Loucy (cell line): ENCODE data around the gene SEZ6.

Source experiments
- H2AFZ ChIP-seq: fragments of 200-600 bp; sonication (generic); 2 replicates; pipeline ENCODE4 v1.6.0; 2016; ENCODE audit warnings: antibody characterized with exemption, mild to moderate bottlenecking, low read length, moderate library complexity
- H3F3A ChIP-seq: fragments of 200-600 bp; 2 replicates; pipeline ENCODE4 v1.6.0; 2016; ENCODE audit warnings: antibody characterized with exemption, low read depth, mild to moderate bottlenecking
- H3K27me3 ChIP-seq: fragments of 200-600 bp; sonication (generic); 2 replicates; pipeline ENCODE4 v1.6.1; 2014; ENCODE audit warnings: low read length, mild to moderate bottlenecking; ENCODE audit not compliant: insufficient read depth, poor library complexity, severe bottlenecking
- H3K36me3 ChIP-seq: fragments of 200-600 bp; sonication (generic); 2 replicates; pipeline ENCODE4 v1.6.1; 2016; ENCODE audit warnings: low read length; ENCODE audit not compliant: insufficient read depth
- H3K4me1 ChIP-seq: fragments of 200-600 bp; sonication (generic); 2 replicates; pipeline ENCODE4 v1.5.1; 2014; ENCODE audit warnings: low read length, mild to moderate bottlenecking; ENCODE audit not compliant: insufficient read depth, poor library complexity, severe bottlenecking
- H3K4me2 ChIP-seq: fragments of 200-600 bp; sonication (generic); 2 replicates; pipeline ENCODE4 v1.6.0; 2014; ENCODE audit warnings: antibody characterized with exemption, low read length, low read depth, mild to moderate bottlenecking; ENCODE audit not compliant: poor library complexity, severe bottlenecking
- H3K4me3 ChIP-seq: fragments of 200-600 bp; sonication (generic); 2 replicates; pipeline ENCODE4 v1.5.1; 2014; ENCODE audit warnings: low read length, mild to moderate bottlenecking, mixed read lengths; ENCODE audit not compliant: poor library complexity, severe bottlenecking
- H3K79me2 ChIP-seq: fragments of 200-600 bp; sonication (generic); 2 replicates; pipeline ENCODE4 v1.6.1; 2014; ENCODE audit warnings: low read length; ENCODE audit not compliant: insufficient read depth
- H3K9ac ChIP-seq: fragments of 200-600 bp; sonication (generic); 2 replicates; pipeline ENCODE4 v1.6.0; 2014; ENCODE audit warnings: mild to moderate bottlenecking, low read depth, low read length, moderate library complexity; ENCODE audit not compliant: poor library complexity, severe bottlenecking
- H3K9me2 ChIP-seq: fragments of 200-600 bp; sonication (generic); replicated peaks from 2 replicates; pipeline ENCODE4 v1.6.1; 2016; ENCODE audit warnings: low read depth, low read length, mixed read lengths
- H3K9me3 ChIP-seq: fragments of 200-600 bp; sonication (generic); 2 replicates; pipeline ENCODE4 v1.6.1; 2014; ENCODE audit warnings: mild to moderate bottlenecking, antibody characterized with exemption, low read length, low read depth; ENCODE audit not compliant: insufficient read depth
- H4K20me1 ChIP-seq: fragments of 200-600 bp; sonication (generic); 2 replicates; pipeline ENCODE4 v1.6.0; 2014; ENCODE audit warnings: antibody characterized with exemption, low read length, mild to moderate bottlenecking; ENCODE audit not compliant: insufficient read depth, poor library complexity, severe bottlenecking
- EZH2phosphoT487 ChIP-seq: fragments of 200-600 bp; IDR thresholded peaks from 2 replicates; pipeline ENCODE4 v1.6.1; 2018; ENCODE audit warnings: antibody characterized with exemption, mild to moderate bottlenecking, moderate library complexity, borderline replicate concordance
- TF ChIP-seq, protein P1 (sequence below): fragments of 200-600 bp; sonication (generic); conservative IDR thresholded peaks from 2 replicates; pipeline ENCODE4 v1.5.1; 2014; ENCODE audit warnings: mild to moderate bottlenecking, antibody characterized with exemption, low read length

Gene SEZ6

DNA sequence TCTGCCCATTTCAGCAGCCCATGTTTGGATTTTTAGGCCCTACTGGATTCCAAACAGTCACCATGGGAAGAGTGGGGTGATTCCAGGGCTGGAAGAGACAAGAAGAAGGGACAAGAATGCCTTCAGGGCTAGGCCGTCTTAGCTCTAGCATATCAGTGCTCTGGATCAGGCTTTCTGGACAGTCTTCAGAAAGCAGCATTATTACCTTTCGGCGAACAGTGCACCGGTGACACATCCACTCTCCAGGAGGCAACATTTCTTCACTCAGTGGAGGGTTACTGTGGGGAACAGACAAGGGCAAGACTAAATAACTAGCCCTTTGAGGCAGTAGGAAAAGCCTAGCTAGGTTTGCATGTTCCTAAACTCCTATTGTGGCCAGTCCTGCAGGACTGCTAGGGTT lies 79.0 kb downstream of the SEZ6 start:
- no peaks in the 10 kb centered on the region for H3K27me3 ChIP-seq
- H3K9ac ChIP-seq, result peak overlapping the region; percentile 17
- no peak overlapping the region for H3K4me3 ChIP-seq
- H3K9me3 ChIP-seq, result no peaks in the 10 kb centered on the region
- TF ChIP-seq, protein P1, sequence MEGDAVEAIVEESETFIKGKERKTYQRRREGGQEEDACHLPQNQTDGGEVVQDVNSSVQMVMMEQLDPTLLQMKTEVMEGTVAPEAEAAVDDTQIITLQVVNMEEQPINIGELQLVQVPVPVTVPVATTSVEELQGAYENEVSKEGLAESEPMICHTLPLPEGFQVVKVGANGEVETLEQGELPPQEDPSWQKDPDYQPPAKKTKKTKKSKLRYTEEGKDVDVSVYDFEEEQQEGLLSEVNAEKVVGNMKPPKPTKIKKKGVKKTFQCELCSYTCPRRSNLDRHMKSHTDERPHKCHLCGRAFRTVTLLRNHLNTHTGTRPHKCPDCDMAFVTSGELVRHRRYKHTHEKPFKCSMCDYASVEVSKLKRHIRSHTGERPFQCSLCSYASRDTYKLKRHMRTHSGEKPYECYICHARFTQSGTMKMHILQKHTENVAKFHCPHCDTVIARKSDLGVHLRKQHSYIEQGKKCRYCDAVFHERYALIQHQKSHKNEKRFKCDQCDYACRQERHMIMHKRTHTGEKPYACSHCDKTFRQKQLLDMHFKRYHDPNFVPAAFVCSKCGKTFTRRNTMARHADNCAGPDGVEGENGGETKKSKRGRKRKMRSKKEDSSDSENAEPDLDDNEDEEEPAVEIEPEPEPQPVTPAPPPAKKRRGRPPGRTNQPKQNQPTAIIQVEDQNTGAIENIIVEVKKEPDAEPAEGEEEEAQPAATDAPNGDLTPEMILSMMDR, result no peak
- TF ChIP-seq EZH2phosphoT487, result no peak
- peaks cover 86% of the 10 kb centered on the region for H3K79me2 ChIP-seq
- peaks cover 27% of the 10 kb centered on the region for H3K4me1 ChIP-seq
- no peaks in the 10 kb centered on the region for H3K9me2 ChIP-seq
- no peak overlapping the region for H2AFZ ChIP-seq
- H3F3A ChIP-seq, result no peaks in the 10 kb centered on the region
- peaks cover 58% of the 10 kb centered on the region for H4K20me1 ChIP-seq
- H3K4me2 ChIP-seq, result peak overlapping the region; percentile 68
- peaks cover 51% of the 10 kb centered on the region; the same call in 1 of the 2 replicates for H3K36me3 ChIP-seq

DNA sequence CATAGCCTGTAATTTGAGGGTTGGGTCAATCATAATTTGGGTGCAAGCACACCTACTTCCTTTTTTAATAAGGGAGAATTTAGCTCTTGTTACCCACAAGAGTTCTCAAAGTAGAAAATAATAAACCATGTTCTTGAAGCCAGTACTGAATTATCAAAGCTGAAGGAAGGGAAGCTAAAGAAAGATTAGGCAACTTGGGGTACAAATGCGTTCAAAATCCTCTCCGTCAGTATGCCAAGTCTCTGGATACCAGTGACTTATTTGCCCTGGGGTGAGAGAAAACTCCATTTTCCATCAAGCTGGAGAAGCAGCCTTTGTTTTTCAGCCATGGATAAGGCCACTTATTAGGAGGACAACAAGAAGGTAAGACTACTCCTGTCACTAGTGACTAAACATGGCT lies 79.5 kb downstream of the SEZ6 start:
- no peak overlapping the region for H2AFZ ChIP-seq
- peaks cover 58% of the 10 kb centered on the region for H4K20me1 ChIP-seq
- TF ChIP-seq, protein P1, result no peak
- no peak for TF ChIP-seq EZH2phosphoT487

DNA sequence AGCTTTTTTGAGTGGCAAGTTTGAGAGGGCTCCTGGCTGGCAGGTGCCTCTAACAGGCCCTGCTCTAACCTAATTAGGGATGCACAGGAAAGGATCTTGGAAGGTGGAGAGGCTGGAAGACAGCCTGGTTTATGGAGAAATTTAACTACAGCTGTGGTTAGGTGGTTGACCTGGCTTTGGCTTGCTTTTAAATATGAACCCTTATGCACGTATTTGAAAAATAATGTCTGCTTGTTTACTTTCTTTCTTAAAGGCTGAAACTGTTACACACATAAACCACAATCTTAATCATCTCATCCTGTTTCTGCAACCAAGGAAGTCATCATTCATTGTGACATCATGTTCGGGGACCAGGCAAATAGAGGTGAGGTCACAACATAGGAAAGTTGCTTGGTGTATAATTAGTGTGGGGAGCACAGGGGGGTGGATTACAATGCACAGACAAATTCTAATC lies 79.9 kb downstream of the SEZ6 start:
- peak overlapping the region; percentile 36 for H3K4me3 ChIP-seq
- H3F3A ChIP-seq, result no peaks in the 10 kb centered on the region
- H3K27me3 ChIP-seq, result no peaks in the 10 kb centered on the region
- peaks cover 79% of the 10 kb centered on the region for H3K79me2 ChIP-seq
- H3K9ac ChIP-seq, result peak overlapping the region; percentile 17
- TF ChIP-seq, protein P1, result no peak
- TF ChIP-seq EZH2phosphoT487, result no peak
- no peak overlapping the region for H2AFZ ChIP-seq
- H3K4me2 ChIP-seq, result peak overlapping the region; percentile 68
- peaks cover 27% of the 10 kb centered on the region for H3K4me1 ChIP-seq
- no peaks in the 10 kb centered on the region for H3K9me2 ChIP-seq
- H3K36me3 ChIP-seq, result peaks cover 59% of the 10 kb centered on the region
- H3K9me3 ChIP-seq, result no peaks in the 10 kb centered on the region
- peaks cover 58% of the 10 kb centered on the region for H4K20me1 ChIP-seq

More for the DNA sequence above, 79.5 kb downstream of the SEZ6 start:
- Histone ChIP-seq H3K9me2 (no peaks in the 10 kb centered on the region), H3K36me3 (peaks cover 55% of the 10 kb centered on the region), H3F3A (no peaks in the 10 kb centered on the region), H3K27me3 (no peaks in the 10 kb centered on the region), H3K4me3 (peak overlapping the region; percentile 36), H3K4me1 (peaks cover 27% of the 10 kb centered on the region), H3K79me2 (peaks cover 82% of the 10 kb centered on the region), H3K9ac (peak overlapping the region; percentile 17), H3K9me3 (no peaks in the 10 kb centered on the region), H3K4me2 (peak overlapping the region; percentile 68)
